GM23248 (cell line): ENCODE data around the gene SS18. TPM values are rescaled to one million over a fixed set of nuclear protein-coding genes. Genes with fewer than 3 reads are reported as not detected.

ENCODE experiments used
- DNase-seq: peaks from one replicate; pipeline ENCODE4 v3.0.0-alpha.2; 2015
- H2AFZ ChIP-seq: fragments of 200-600 bp; sonication (generic); 2 replicates; pipeline ENCODE4 v1.6.1; 2016; ENCODE audit warnings: antibody characterized with exemption
- H3F3A ChIP-seq: fragments of 200-600 bp; sonication (generic); 2 replicates; pipeline ENCODE4 v1.6.1; 2016; ENCODE audit warnings: mild to moderate bottlenecking, antibody characterized with exemption, mixed run types; ENCODE audit not compliant: insufficient read depth
- H3K27ac ChIP-seq: fragments of 200-600 bp; sonication (generic); 2 replicates; pipeline ENCODE4 v1.5.1; 2016; ENCODE audit warnings: mild to moderate bottlenecking
- H3K27me3 ChIP-seq: fragments of 200-600 bp; sonication (generic); replicated peaks from 2 replicates; pipeline ENCODE4 v1.6.1; 2016; ENCODE audit warnings: mild to moderate bottlenecking; ENCODE audit not compliant: insufficient read depth
- H3K36me3 ChIP-seq: fragments of 200-600 bp; sonication (generic); 2 replicates; pipeline ENCODE4 v1.6.1; 2016; ENCODE audit warnings: low read depth, mild to moderate bottlenecking
- H3K4me1 ChIP-seq: fragments of 200-600 bp; sonication (generic); 2 replicates; pipeline ENCODE4 v1.6.1; 2016; ENCODE audit warnings: mild to moderate bottlenecking; ENCODE audit not compliant: insufficient read depth
- H3K4me2 ChIP-seq: fragments of 200-600 bp; sonication (generic); one replicate; pipeline ENCODE4 v1.6.1; 2016; ENCODE audit warnings: mild to moderate bottlenecking; ENCODE audit not compliant: unreplicated experiment
- H3K4me3 ChIP-seq: fragments of 200-600 bp; sonication (generic); 2 replicates; pipeline ENCODE4 v1.5.1; 2016; ENCODE audit warnings: mild to moderate bottlenecking
- H3K79me2 ChIP-seq: fragments of 200-600 bp; sonication (generic); 2 replicates; pipeline ENCODE4 v1.6.1; 2016; ENCODE audit warnings: mild to moderate bottlenecking; ENCODE audit not compliant: insufficient read depth
- H3K9ac ChIP-seq: fragments of 200-600 bp; sonication (generic); 2 replicates; pipeline ENCODE4 v1.6.1; 2016; ENCODE audit warnings: mild to moderate bottlenecking
- H3K9me2 ChIP-seq: fragments of 200-600 bp; sonication (generic); 2 replicates; pipeline ENCODE4 v1.6.1; 2016; ENCODE audit warnings: mixed run types, mild to moderate bottlenecking, moderate library complexity; ENCODE audit not compliant: insufficient read depth
- H3K9me3 ChIP-seq: fragments of 200-600 bp; sonication (generic); one replicate; pipeline ENCODE4 v1.6.1; 2017; ENCODE audit warnings: low read depth
- H4K20me1 ChIP-seq: fragments of 200-600 bp; sonication (generic); 2 replicates; pipeline ENCODE4 v1.6.0; 2016; ENCODE audit not compliant: insufficient read depth
- EZH2 ChIP-seq: fragments of 200-600 bp; sonication (generic); IDR thresholded peaks from 2 replicates; pipeline ENCODE4 v1.6.1; 2018; ENCODE audit warnings: antibody characterized with exemption, mild to moderate bottlenecking; ENCODE audit not compliant: insufficient read depth, poor library complexity, severe bottlenecking
- EZH2phosphoT487 ChIP-seq: fragments of 200-600 bp; sonication (generic); IDR thresholded peaks from 2 replicates; pipeline ENCODE4 v1.6.1; 2018; ENCODE audit warnings: antibody characterized with exemption, moderate library complexity, mild to moderate bottlenecking, low read depth; ENCODE audit not compliant: insufficient read depth
- WGBS, 2 experiments: methylation state at CpG; one replicate each; pipeline ENCODE4 v1.1.6; 2015 to 2017; ENCODE audit warnings: low lambda C conversion rate in 2 of 2, low coverage in 1 of 2; ENCODE audit errors: missing lambda C conversion rate in 2 of 2; 5-methylcytosine and 5-hydroxymethylcytosine counted together
- in situ Hi-C: fragments of 300-500 bp; cut with MboI; formaldehyde crosslinking; loops from 2 replicates; pipeline ENCODE4 v1.15.0; 2020
- polyA plus RNA-seq: library from polyadenylated mRNA; unstranded; fragments of >200 nt; fragmentation: Nextera tagmentation; extraction: Ambion mirVana; gene quantifications from 2 replicates; pipeline ENCODE4 v1.2.1, GENCODE V29; 2016
- total RNA-seq: library from RNA; depleted of rRNA; stranded (reverse); fragments of >200 nt; shearing (Covaris generic); gene quantifications from 2 replicates; pipeline ENCODE4 v1.2.3, GENCODE V29; 2014

Gene SS18
- total and polyA plus RNA-seq, 2 experiments from 2014 or later: 73.1 to 125 TPM

DNA sequence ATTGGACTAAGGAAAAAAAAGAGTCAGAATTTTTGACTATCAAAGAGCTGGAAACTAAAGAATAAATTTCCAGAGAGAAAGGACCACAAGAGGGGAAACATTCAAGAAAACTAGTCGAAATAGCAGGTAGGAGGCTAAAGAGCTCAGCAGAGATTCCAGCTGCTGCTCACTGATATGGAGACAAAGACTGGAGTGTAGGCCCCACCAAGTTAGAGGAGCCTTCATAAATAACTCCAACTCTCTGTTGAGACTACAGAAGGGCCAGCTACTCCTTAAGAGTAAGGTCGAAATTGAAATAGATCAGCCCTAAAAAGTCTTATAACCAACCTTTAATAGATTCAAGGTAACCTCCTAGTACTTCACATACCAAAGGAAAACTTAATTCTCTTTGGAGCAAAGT, 31.1 kb downstream of the SS18 start:
- H3K9me3 ChIP-seq: no peaks in the 10 kb centered on the region

GRCh38 chr18:26057344-26057773, 33.1 kb downstream of the SS18 start:
- Histone ChIP-seq H3K27me3 (no peaks in the 10 kb centered on the region), H3K27ac (no peak overlapping the region), H3K4me3 (no peak overlapping the region), H3F3A (peaks cover 6% of the 10 kb centered on the region; the same call in 1 of the 2 replicates), H3K9me2 (no peaks in the 10 kb centered on the region), H3K79me2 (peaks cover 97% of the 10 kb centered on the region), H3K4me1 (0 out of 2 replicates have a peak, but pooled peaks cover 9% of the 10 kb centered on the region), H3K36me3 (peaks cover 46% of the 10 kb centered on the region), H4K20me1 (0 out of 2 replicates have a peak, but pooled peaks cover under 1% of the 10 kb centered on the region), H2AFZ (no peak overlapping the region), H3K9ac (no peak overlapping the region), H3K9me3 (no peaks in the 10 kb centered on the region), H3K4me2 (no peak overlapping the region)
- TF ChIP-seq EZH2phosphoT487: no peak
- WGBS, 2 experiments: 80 to 83% methylated on average over 7 of the region's 7 CpGs
- DNase-seq: no peak
- in situ Hi-C loops: no loop called here

More for the DNA sequence above, 31.1 kb downstream of the SS18 start:
- Histone ChIP-seq H3K9ac (no peak overlapping the region), H3K9me2 (no peaks in the 10 kb centered on the region), H3F3A (no peaks in the 10 kb centered on the region), H3K4me2 (no peak overlapping the region), H3K79me2 (peaks cover 99% of the 10 kb centered on the region), H4K20me1 (0 out of 2 replicates have a peak, but pooled peaks cover 3% of the 10 kb centered on the region), H2AFZ (no peak overlapping the region), H3K4me3 (no peak overlapping the region), H3K36me3 (peaks cover 42% of the 10 kb centered on the region), H3K27me3 (no peaks in the 10 kb centered on the region), H3K4me1 (0 out of 2 replicates have a peak, but pooled peaks cover 9% of the 10 kb centered on the region), H3K27ac (no peak overlapping the region)
- in situ Hi-C loops: no loop called here
- no peak for TF ChIP-seq EZH2phosphoT487
- TF ChIP-seq EZH2: no peak
- WGBS, 2 experiments: 98% methylated on average over 2 of the region's 2 CpGs
- DNase-seq: no peak

DNA sequence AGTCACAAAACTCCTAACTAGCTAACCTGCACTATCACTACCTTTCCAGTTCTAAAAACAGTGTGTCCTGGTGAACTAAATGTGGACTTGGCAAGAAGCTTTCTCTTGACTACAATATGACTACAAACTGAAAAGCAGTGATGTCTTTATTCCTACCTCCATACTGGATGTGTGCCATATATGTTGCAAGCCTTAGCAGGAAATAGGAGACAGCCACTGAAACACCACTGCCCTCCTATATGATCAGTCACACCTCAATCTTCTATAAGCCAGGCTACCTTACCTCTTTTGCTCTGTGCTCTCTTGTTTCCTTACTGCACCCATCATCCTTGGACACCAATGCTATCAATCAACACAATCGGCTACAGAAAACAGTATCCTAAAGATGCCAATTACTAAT, 34.1 kb downstream of the SS18 start:
- WGBS, 2 experiments: 96 to 100% methylated on average over 1 of the region's 1 CpG
- Histone ChIP-seq H4K20me1 (no peaks in the 10 kb centered on the region), H3K79me2 (peaks cover 97% of the 10 kb centered on the region), H2AFZ (no peak overlapping the region), H3K4me1 (0 out of 2 replicates have a peak, but pooled peaks cover 9% of the 10 kb centered on the region), H3K9me3 (no peaks in the 10 kb centered on the region), H3K4me3 (no peak overlapping the region), H3K36me3 (peaks cover 50% of the 10 kb centered on the region), H3K9me2 (no peaks in the 10 kb centered on the region), H3K9ac (no peak overlapping the region), H3K27me3 (no peaks in the 10 kb centered on the region), H3K27ac (no peak overlapping the region), H3K4me2 (no peak overlapping the region), H3F3A (peaks cover 9% of the 10 kb centered on the region; the same call in 1 of the 2 replicates)
- peak; percentile 45 for DNase-seq
- in situ Hi-C loops: no loop called here
- TF ChIP-seq EZH2phosphoT487 (no peak), EZH2 (no peak)

DNA sequence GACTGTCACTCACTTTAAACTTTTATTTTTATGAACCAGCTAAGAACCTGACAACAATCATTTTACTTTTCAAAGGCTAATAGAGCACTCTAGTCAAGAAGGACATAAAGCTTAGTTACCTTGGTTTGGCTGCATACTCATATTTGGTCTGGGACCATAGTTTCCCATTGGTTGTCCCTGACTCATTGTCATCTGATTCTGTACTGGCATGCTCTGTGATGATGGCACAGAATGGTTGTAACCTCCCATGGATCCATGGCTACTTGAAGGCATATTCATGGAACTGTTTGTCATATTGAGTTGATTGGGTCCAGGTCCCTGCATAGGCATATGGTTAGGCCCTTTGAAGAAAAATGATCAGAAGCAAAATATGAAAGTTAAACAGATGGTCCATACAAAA, 37.9 kb downstream of the SS18 start:
- peak; percentile 38 for DNase-seq
- no peak for TF ChIP-seq EZH2
- TF ChIP-seq EZH2phosphoT487: no peak
- H3K79me2 ChIP-seq: peaks cover 96% of the 10 kb centered on the region
- no peak overlapping the region for H3K4me3 ChIP-seq
- no peaks in the 10 kb centered on the region for H3K27me3 ChIP-seq
- peaks cover 9% of the 10 kb centered on the region; the same call in 1 of the 2 replicates for H3F3A ChIP-seq
- in situ Hi-C loops: no loop called here
- no peak overlapping the region for H3K4me2 ChIP-seq
- 0 out of 2 replicates have a peak, but pooled peaks cover 1% of the 10 kb centered on the region for H3K4me1 ChIP-seq
- no peak overlapping the region for H3K27ac ChIP-seq
- peaks cover 55% of the 10 kb centered on the region for H3K36me3 ChIP-seq
- H4K20me1 ChIP-seq: no peaks in the 10 kb centered on the region
- no peaks in the 10 kb centered on the region for H3K9me2 ChIP-seq
- no peak overlapping the region for H3K9ac ChIP-seq
- no peak overlapping the region for H2AFZ ChIP-seq
- no peaks in the 10 kb centered on the region for H3K9me3 ChIP-seq

GRCh38 chr18:26051843-26052242, 38.6 kb downstream of the SS18 start:
- Histone ChIP-seq H3K36me3 (peaks cover 49% of the 10 kb centered on the region), H3K9me2 (no peaks in the 10 kb centered on the region), H3K27ac (no peak overlapping the region), H4K20me1 (no peaks in the 10 kb centered on the region), H3K4me3 (no peak overlapping the region), H3K9me3 (no peaks in the 10 kb centered on the region), H3K4me1 (no peaks in the 10 kb centered on the region), H2AFZ (no peak overlapping the region), H3K4me2 (no peak overlapping the region), H3K27me3 (no peaks in the 10 kb centered on the region), H3K9ac (no peak overlapping the region), H3K79me2 (peaks cover 96% of the 10 kb centered on the region), H3F3A (peaks cover 9% of the 10 kb centered on the region; the same call in 1 of the 2 replicates)
- DNase-seq: no peak
- in situ Hi-C loops: no loop called here
- TF ChIP-seq EZH2: no peak
- TF ChIP-seq EZH2phosphoT487: no peak
- WGBS, 2 experiments: 100% methylated on average over 1 of the region's 1 CpG
